NCI-H345 (cell line): Measurements from ENCODE around the gene TNS1.

Experiments used
- DNase-seq: peaks from one replicate; lab custom pipeline; 2025; lab: John Stamatoyannopoulos, UW

Gene TNS1

DNA sequence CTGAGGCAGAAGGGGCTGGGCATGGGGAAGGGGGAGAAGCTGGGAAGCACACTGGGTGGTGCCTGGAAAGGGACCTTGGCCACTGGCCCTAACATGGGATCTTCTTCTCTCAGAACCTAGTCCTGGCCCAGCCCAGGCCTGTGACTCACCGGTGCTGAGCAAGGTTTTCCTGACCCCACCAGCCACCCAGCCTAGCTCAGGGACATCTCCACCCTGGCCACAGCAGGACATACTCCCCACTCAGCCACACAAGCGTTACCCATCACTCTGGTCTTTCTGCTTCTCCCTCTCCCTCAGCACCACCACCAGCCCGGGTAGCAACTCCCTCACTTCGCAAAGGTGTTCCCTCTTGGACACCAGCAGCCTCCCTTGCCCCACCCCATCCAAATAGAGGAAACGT is 22.8 kb downstream of the TNS1 start:
- DNase-seq = no peak

DNA sequence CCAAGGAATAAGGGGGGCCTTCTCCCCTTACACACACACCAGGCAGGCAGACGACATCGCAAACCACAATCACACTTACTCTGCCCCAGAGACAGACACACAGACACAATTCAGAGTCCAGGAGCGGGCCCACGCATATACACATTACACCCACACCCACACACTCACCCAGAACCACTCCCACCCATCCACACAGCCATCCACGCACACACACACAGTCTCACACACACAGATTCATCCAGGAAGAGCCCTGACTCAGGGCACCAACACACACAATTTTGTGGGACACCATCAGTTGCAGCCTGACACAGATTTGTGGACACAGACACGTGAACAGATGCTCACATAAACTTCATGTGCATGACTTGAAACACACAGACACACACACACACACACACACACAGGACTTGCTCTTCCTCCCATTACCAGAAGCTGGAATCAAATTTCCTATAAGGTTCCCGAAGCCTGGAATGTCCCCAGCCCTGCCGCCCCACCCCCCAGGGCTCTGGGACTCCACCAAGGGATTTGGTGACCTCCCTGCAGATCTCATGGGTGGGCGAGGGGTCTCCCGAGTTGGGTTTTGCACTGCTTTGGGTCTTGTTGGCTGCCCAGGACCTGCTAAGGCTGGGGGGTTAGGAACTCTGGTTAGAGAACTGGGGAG is 23.5 kb downstream of the TNS1 start:
- DNase-seq = no peak

GRCh38 chr2:217978536-217979150 is 24.2 kb downstream of the TNS1 start:
- DNase-seq = no peak

GRCh38 chr2:217977840-217978535 is 24.8 kb downstream of the TNS1 start:
- no peak for DNase-seq

- DNase-seq = no peak
Measured at GRCh38 chr2:217976301-217976700, 26.5 kb downstream of the TNS1 start.

GRCh38 chr2:217975626-217976025 is 27.2 kb downstream of the TNS1 start:
- no peak for DNase-seq

GRCh38 chr2:217974389-217975005 is 28.3 kb downstream of the TNS1 start:
- no peak for DNase-seq

- DNase-seq = no peak
Measured at GRCh38 chr2:217973008-217973787, 29.6 kb downstream of the TNS1 start.

DNA sequence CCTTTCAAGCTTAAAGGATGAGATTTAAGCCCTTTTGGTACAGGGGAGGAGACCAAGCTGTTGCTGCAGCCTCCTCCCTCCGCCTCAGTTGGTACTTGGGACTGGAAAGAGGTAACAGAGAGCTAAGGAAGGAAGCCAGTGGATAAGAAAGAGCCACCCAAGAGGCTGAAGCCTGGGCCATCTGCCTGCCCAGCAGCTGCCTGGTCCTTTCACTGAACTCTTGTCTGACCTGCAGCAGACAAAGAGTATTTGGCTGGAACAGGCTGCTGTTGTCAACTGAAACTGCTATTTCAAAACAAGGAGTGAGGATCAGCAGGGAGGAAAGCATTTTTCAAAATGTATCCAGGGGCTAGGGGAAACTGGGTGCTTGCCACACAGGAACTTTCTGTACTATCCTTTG is 30.3 kb downstream of the TNS1 start:
- no peak for DNase-seq

DNA sequence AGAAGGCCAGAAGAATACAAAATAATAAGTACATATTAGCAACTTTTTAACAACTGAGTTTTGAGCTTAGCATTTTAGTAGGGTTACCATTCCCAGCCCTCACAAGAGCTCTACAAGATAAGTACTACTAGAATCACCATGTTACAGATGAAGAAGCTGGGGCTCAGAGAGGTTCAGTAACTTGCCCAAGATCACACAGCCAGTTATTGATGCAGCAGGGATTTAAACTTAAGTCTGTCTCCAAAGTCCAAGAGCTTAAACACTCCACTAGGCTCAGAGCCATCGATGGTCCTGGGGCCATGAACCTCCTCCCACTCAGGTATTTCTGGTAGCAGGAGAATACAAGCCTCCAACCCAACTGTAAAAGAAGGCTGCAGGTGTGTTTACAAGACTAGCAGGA is 30.8 kb downstream of the TNS1 start:
- no peak for DNase-seq

DNA sequence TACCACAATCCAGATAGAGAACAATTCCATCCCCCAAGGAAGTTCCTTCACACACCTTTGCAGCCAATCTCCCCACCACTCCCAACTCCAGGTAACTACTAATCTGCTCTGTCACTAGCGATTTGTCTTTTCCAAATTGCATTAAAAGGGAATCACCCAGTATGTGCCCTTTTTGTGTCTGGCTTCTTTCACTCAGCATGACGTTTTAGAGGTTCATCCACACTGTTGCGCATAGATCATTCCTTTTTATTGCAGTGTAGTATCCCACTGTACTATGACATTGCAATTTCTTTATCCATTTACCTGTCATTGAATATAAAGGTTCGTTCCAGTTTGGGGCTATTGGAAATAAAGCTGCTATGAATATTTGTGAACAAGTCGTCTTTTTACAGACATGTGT is 31.6 kb downstream of the TNS1 start:
- DNase-seq = no peak

DNA sequence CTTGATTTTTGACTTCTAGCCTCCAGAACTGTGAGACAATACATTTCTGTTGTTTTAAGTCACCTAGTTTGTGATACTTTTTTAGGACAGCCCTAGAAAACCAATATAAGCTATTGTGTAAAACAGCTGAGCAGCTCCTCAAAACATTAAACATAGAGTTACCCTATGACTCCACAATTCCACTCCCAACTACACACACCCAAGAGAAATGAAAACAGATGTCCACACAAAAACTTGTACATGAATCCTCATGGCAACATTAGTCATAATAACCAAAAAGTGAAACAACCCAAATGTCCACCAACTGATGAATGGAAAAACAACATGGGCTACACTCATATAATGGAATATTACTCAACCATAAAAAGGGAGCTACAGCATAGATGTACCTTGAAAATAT is 32.6 kb downstream of the TNS1 start:
- DNase-seq = no peak

- DNase-seq = no peak
Measured at GRCh38 chr2:217969588-217969987, 33.2 kb downstream of the TNS1 start.

DNA sequence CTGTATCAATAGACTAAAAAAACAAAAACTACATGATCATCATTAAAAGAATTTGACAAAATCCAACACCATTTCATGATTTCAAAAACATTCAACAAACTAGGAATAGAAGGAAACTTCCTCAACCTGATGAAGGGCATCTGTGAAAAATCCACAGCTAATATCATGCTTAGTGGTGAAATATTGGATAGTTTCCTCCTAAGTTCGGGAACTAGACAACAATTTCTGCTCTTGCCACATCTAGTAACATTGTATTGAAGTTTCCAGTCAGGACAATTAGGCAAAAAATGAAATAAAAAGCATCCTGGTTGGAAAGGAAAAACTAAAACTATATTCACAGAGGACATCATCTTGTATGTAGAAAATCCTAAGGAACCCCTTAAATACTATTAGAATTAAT is 34.8 kb downstream of the TNS1 start:
- DNase-seq = no peak

DNA sequence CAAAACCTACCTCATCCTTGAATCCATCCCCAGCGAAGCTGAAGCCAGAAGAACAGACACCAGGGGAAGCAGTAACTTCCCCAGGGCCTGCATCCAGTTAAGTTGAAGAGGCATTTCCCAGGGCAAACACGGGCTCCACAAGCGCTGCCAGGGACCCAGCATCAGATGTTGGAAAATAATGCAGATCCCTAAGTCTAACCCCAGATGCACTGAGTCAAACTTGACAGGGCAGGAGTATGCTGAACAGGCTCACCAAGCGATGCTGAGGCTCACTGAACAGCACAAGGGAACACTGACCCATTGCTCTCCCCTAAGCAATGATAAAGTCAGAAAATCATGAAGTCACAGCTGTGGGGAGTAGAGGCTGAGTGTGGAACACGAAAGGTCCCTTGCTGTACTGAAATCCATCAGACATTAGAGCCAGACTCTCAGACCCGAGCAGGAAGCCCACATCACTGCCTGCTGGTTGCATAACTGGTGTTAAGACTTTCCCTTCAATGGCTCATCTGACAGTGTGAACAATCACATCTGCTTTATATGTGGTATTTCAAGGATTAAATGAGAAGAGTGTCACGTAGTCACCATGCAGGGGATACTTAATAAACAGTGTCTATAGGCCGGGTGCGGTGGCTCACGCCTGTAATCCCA is 36.2 kb downstream of the TNS1 start:
- no peak for DNase-seq

GRCh38 chr2:217964275-217965161 is 38.3 kb downstream of the TNS1 start:
- DNase-seq = no peak

GRCh38 chr2:217960351-217960750 is 42.4 kb downstream of the TNS1 start:
- no peak for DNase-seq

- no peak for DNase-seq
Measured at GRCh38 chr2:217959723-217960122, 43.1 kb downstream of the TNS1 start.

GRCh38 chr2:217958884-217959225 is 43.9 kb downstream of the TNS1 start:
- DNase-seq = no peak

DNA sequence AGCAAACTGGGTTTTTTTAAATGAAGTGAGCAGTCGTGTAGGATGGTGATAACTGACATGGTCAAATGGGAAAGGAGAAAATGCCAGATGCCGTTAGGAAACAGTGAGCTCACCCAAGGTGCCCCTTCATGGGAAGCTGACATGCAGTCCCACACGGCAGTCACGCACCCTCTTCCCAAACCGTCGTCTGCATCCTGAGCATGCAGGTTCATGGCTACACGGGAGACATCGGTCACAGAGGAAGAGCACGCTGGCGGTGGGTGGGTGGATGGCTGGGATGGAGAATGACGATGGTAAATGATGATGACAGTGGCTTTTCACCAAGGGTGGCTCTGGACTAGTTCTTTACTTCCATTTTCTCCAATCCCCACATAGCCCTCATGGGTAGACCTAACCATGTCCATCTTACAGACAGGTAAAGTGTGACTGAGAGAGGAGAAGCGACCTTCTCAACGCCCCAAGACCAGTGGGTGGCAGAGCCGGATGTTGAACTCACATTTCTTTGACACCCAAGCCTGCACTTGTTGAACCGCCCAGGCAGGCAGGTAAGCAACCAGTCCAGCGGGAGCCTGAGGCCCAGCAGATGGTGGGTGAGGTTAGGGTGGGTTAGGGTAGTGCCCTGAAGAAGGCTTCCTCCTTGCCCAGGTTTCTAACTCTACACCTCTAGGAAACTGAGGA is 44.5 kb downstream of the TNS1 start:
- DNase-seq = no peak
